ENCODE data around the gene SLC30A2. TPM values are rescaled to one million over a fixed set of nuclear protein-coding genes. Genes with fewer than 3 reads are reported as not detected.

Gene SLC30A2
- total and polyA plus RNA-seq, 2 experiments from 2014 or later, result 0.07 TPM; not detected in 1

DNA sequence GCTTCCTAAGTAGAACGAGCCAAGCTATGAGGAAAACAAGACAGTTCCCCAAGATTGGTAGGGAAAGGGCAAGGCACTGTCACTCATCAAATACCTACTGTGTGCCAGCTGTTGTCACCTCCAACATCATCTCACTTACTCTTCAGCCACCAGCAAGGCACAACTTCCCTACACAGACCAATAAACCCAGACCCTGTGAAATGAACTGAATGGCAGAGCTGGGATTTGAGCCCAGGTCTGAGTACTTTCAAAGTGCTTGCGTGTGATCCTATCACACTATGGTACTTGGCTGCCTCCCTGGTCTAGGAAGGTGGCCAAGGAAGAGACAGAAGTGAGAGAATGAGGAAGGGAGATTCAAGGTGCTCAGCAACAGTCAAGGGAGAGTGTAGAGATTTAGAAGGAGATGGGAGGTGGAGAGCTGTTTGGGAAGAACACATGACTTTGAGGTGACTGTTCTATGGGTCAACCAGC, 38.2 kb upstream of the SLC30A2 start (continued):
- TF ChIP-seq, protein P1, sequence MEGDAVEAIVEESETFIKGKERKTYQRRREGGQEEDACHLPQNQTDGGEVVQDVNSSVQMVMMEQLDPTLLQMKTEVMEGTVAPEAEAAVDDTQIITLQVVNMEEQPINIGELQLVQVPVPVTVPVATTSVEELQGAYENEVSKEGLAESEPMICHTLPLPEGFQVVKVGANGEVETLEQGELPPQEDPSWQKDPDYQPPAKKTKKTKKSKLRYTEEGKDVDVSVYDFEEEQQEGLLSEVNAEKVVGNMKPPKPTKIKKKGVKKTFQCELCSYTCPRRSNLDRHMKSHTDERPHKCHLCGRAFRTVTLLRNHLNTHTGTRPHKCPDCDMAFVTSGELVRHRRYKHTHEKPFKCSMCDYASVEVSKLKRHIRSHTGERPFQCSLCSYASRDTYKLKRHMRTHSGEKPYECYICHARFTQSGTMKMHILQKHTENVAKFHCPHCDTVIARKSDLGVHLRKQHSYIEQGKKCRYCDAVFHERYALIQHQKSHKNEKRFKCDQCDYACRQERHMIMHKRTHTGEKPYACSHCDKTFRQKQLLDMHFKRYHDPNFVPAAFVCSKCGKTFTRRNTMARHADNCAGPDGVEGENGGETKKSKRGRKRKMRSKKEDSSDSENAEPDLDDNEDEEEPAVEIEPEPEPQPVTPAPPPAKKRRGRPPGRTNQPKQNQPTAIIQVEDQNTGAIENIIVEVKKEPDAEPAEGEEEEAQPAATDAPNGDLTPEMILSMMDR (conservative IDR thresholded peaks at IDR 0.05; ENCODE audit: low read depth in 2 of 2), result no peak

DNA sequence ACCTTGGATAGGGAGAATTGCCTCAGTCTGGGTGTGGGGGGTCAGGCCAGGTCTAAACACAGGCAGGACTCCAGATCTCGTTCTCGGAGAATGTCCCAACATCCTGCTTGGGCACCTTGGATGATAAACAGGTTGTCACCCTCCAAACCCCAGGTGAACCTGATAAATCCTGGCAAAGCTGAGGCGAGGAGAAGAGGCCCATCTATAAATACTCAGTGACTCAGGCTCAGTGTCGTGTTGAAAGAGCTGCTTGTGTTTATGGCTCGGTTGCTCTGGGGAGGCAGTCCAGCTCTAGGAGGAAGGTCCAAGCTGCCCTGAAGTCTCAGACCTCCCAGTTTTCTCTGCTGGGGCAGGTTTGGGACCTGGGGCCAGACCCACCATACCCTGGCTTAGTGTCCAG, 37.3 kb upstream of the SLC30A2 start:
- DNase-seq (ENCODE audit: low spot score), result no peak
- H3K27ac ChIP-seq (ENCODE audit: low read depth), result no peak overlapping the region
- no peaks in the 10 kb centered on the region for H3K36me3 ChIP-seq (ENCODE audit: insufficient read depth)
- H3F3A ChIP-seq (replicated peaks; ENCODE audit: low read depth), result no peaks in the 10 kb centered on the region
- H3K79me2 ChIP-seq (replicated peaks; ENCODE audit: insufficient read depth), result no peaks in the 10 kb centered on the region
- no peak overlapping the region for H3K4me2 ChIP-seq
- no peaks in the 10 kb centered on the region for H3K36me3 Mint-ChIP-seq (ENCODE audit: low read depth)
- ATAC-seq, result no peak
- no peak overlapping the region for H3K4me3 Mint-ChIP-seq
- no peaks in the 10 kb centered on the region for H3K9me2 ChIP-seq (ENCODE audit: insufficient read depth)
- no peaks in the 10 kb centered on the region for H3K27me3 ChIP-seq (ENCODE audit: insufficient read depth)
- no peak overlapping the region for H2AFZ ChIP-seq
- no peaks in the 10 kb centered on the region for H3K9me3 Mint-ChIP-seq
- H4K20me1 ChIP-seq (replicated peaks; ENCODE audit: insufficient read depth), result no peaks in the 10 kb centered on the region
- peaks cover 13% of the 10 kb centered on the region for H3K4me1 ChIP-seq (ENCODE audit: insufficient read depth)
- H3K4me3 ChIP-seq, result no peak overlapping the region
- TF ChIP-seq, protein P2, sequence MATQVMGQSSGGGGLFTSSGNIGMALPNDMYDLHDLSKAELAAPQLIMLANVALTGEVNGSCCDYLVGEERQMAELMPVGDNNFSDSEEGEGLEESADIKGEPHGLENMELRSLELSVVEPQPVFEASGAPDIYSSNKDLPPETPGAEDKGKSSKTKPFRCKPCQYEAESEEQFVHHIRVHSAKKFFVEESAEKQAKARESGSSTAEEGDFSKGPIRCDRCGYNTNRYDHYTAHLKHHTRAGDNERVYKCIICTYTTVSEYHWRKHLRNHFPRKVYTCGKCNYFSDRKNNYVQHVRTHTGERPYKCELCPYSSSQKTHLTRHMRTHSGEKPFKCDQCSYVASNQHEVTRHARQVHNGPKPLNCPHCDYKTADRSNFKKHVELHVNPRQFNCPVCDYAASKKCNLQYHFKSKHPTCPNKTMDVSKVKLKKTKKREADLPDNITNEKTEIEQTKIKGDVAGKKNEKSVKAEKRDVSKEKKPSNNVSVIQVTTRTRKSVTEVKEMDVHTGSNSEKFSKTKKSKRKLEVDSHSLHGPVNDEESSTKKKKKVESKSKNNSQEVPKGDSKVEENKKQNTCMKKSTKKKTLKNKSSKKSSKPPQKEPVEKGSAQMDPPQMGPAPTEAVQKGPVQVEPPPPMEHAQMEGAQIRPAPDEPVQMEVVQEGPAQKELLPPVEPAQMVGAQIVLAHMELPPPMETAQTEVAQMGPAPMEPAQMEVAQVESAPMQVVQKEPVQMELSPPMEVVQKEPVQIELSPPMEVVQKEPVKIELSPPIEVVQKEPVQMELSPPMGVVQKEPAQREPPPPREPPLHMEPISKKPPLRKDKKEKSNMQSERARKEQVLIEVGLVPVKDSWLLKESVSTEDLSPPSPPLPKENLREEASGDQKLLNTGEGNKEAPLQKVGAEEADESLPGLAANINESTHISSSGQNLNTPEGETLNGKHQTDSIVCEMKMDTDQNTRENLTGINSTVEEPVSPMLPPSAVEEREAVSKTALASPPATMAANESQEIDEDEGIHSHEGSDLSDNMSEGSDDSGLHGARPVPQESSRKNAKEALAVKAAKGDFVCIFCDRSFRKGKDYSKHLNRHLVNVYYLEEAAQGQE (IDR thresholded peaks at IDR 0.05; ENCODE audit: unreplicated experiment), result no peak
- TF ChIP-seq, protein P3, sequence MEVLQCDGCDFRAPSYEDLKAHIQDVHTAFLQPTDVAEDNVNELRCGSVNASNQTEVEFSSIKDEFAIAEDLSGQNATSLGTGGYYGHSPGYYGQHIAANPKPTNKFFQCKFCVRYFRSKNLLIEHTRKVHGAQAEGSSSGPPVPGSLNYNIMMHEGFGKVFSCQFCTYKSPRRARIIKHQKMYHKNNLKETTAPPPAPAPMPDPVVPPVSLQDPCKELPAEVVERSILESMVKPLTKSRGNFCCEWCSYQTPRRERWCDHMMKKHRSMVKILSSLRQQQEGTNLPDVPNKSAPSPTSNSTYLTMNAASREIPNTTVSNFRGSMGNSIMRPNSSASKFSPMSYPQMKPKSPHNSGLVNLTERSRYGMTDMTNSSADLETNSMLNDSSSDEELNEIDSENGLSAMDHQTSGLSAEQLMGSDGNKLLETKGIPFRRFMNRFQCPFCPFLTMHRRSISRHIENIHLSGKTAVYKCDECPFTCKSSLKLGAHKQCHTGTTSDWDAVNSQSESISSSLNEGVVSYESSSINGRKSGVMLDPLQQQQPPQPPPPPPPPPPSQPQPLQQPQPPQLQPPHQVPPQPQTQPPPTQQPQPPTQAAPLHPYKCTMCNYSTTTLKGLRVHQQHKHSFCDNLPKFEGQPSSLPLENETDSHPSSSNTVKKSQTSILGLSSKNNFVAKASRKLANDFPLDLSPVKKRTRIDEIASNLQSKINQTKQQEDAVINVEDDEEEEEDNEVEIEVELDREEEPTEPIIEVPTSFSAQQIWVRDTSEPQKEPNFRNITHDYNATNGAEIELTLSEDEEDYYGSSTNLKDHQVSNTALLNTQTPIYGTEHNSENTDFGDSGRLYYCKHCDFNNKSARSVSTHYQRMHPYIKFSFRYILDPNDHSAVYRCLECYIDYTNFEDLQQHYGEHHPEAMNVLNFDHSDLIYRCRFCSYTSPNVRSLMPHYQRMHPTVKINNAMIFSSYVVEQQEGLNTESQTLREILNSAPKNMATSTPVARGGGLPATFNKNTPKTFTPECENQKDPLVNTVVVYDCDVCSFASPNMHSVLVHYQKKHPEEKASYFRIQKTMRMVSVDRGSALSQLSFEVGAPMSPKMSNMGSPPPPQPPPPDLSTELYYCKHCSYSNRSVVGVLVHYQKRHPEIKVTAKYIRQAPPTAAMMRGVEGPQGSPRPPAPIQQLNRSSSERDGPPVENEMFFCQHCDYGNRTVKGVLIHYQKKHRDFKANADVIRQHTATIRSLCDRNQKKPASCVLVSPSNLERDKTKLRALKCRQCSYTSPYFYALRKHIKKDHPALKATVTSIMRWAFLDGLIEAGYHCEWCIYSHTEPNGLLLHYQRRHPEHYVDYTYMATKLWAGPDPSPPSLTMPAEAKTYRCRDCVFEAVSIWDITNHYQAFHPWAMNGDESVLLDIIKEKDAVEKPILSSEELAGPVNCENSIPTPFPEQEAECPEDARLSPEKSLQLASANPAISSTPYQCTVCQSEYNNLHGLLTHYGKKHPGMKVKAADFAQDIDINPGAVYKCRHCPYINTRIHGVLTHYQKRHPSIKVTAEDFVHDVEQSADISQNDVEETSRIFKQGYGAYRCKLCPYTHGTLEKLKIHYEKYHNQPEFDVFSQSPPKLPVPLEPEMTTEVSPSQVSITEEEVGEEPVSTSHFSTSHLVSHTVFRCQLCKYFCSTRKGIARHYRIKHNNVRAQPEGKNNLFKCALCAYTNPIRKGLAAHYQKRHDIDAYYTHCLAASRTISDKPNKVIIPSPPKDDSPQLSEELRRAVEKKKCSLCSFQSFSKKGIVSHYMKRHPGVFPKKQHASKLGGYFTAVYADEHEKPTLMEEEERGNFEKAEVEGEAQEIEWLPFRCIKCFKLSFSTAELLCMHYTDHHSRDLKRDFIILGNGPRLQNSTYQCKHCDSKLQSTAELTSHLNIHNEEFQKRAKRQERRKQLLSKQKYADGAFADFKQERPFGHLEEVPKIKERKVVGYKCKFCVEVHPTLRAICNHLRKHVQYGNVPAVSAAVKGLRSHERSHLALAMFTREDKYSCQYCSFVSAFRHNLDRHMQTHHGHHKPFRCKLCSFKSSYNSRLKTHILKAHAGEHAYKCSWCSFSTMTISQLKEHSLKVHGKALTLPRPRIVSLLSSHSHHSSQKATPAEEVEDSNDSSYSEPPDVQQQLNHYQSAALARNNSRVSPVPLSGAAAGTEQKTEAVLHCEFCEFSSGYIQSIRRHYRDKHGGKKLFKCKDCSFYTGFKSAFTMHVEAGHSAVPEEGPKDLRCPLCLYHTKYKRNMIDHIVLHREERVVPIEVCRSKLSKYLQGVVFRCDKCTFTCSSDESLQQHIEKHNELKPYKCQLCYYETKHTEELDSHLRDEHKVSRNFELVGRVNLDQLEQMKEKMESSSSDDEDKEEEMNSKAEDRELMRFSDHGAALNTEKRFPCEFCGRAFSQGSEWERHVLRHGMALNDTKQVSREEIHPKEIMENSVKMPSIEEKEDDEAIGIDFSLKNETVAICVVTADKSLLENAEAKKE (CRISPR knock-in tag; IDR thresholded peaks at IDR 0.05), result no peak
- TF ChIP-seq, protein P1 (conservative IDR thresholded peaks at IDR 0.05; ENCODE audit: low read depth in 2 of 2), result no peak
- no peaks in the 10 kb centered on the region for H3K27me3 Mint-ChIP-seq (ENCODE audit: insufficient read depth, low read depth, poor library complexity)
- H3K4me1 Mint-ChIP-seq, result peaks cover 13% of the 10 kb centered on the region
- H3K27ac Mint-ChIP-seq, result no peak overlapping the region
